BLaER1 (cell line): ENCODE results near the gene TMEM18.
A peak's percentile ranks its signal among the peaks of the same experiment; 100 is the strongest.

Experiments
- H3K27ac ChIP-seq: shearing (Covaris generic); formaldehyde crosslinking; 2 replicates; pipeline ENCODE4 v1.8.1; 2022
- H3K27me3 ChIP-seq: shearing (Covaris generic); formaldehyde crosslinking; 2 replicates; pipeline ENCODE4 v1.8.1; 2022
- H3K36me3 ChIP-seq: shearing (Covaris generic); formaldehyde crosslinking; 2 replicates; pipeline ENCODE4 v1.8.1; 2022
- H3K4me1 ChIP-seq: shearing (Covaris generic); formaldehyde crosslinking; 2 replicates; pipeline ENCODE4 v1.8.1; 2022
- H3K4me2 ChIP-seq: shearing (Covaris generic); formaldehyde crosslinking; 2 replicates; pipeline ENCODE4 v1.8.1; 2022
- H3K4me3 ChIP-seq: shearing (Covaris generic); formaldehyde crosslinking; 2 replicates; pipeline ENCODE4 v1.8.1; 2022
- H3K9ac ChIP-seq: shearing (Covaris generic); formaldehyde crosslinking; 2 replicates; pipeline ENCODE4 v1.8.1; 2022
- H3K9me3 ChIP-seq: shearing (Covaris generic); formaldehyde crosslinking; 2 replicates; pipeline ENCODE4 v1.8.1; 2022
- H4K20me1 ChIP-seq: shearing (Covaris generic); formaldehyde crosslinking; 2 replicates; pipeline ENCODE4 v1.8.1; 2022
- Cebpa-rat ChIP-seq: shearing (Covaris generic); IDR thresholded peaks from 2 replicates; pipeline ENCODE4 v1.8.1; 2022

TMEM18 gene

DNA sequence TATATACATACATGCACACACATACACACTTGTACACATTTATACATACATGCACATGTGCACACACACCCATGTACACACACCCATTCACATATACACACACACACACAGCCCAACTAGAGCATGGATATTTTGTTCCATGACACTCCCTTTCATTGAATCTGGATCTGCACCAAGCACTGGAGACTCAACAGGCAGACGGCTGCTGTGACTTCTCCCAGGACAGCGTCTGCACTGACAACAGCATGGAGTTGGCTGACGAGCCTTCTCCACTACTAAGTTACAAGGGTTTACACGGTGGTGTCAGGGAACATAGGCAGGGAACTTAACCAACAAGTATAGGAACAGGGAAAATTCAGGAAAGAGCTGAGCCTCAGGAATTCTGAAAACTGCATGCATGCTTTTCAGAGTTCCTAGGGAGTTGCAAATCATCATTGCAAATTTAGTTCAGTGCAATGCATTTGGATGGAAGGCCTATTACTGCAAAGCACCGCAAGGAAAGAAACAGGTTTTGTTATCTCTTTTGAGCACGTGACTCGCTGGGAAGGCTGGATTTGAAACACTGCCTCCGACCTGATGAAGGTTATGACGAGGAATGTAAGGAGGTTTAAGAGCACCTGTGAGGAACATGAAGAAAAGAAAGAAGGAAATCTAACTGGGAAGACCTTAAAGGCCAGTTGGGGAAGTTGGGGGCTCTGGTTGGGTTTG lies 35.9 kb downstream of the TMEM18 start:
- Histone ChIP-seq H3K27ac (no peak overlapping the region), H3K36me3 (no peaks in the 10 kb centered on the region), H3K4me3 (no peak overlapping the region), H3K27me3 (no peaks in the 10 kb centered on the region), H3K9me3 (no peaks in the 10 kb centered on the region), H3K4me2 (no peak overlapping the region), H3K9ac (no peak overlapping the region), H4K20me1 (no peaks in the 10 kb centered on the region), H3K4me1 (peaks cover 18% of the 10 kb centered on the region)
- TF ChIP-seq Cebpa-rat = no peak

- no peak overlapping the region for H3K9ac ChIP-seq
- H3K4me3 ChIP-seq = no peak overlapping the region
- no peaks in the 10 kb centered on the region for H3K9me3 ChIP-seq
- H3K4me2 ChIP-seq = no peak overlapping the region
- no peaks in the 10 kb centered on the region for H3K27me3 ChIP-seq
- H3K4me1 ChIP-seq = peaks cover 34% of the 10 kb centered on the region
- no peak for TF ChIP-seq Cebpa-rat
- H3K27ac ChIP-seq = no peak overlapping the region
- no peaks in the 10 kb centered on the region for H3K36me3 ChIP-seq
- no peaks in the 10 kb centered on the region for H4K20me1 ChIP-seq
Observed at GRCh38 chr2:639703-640102, 37.5 kb downstream of the TMEM18 start.

DNA sequence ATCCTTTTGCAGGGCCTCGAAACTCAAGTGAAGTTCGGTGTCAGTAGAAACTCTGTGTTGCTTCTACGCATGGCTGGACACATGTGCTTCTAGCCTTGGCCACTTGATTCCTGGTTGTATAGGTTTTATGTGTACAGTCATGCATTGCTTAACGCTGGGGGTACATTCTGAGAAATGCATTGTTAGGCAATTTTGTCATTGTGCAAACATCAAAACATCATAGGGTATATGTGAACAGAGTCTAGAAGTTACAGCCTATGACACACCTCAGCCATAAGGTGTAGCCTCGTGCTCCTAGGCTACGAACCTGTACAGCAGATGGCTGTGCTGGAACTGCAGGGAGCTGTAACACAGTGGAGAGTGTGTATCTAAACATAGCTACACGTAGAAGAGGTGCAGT lies 39.4 kb downstream of the TMEM18 start:
- Histone ChIP-seq H3K27ac (no peak overlapping the region), H3K4me3 (no peak overlapping the region), H4K20me1 (no peaks in the 10 kb centered on the region), H3K36me3 (no peaks in the 10 kb centered on the region), H3K9me3 (no peaks in the 10 kb centered on the region), H3K4me2 (peak overlapping the region; percentile 92; the same call in 1 of the 2 replicates), H3K9ac (0 out of 2 replicates have a peak overlapping the region, but pooled peaks have one; percentile 32), H3K4me1 (peaks cover 49% of the 10 kb centered on the region), H3K27me3 (no peaks in the 10 kb centered on the region)
- no peak for TF ChIP-seq Cebpa-rat

DNA sequence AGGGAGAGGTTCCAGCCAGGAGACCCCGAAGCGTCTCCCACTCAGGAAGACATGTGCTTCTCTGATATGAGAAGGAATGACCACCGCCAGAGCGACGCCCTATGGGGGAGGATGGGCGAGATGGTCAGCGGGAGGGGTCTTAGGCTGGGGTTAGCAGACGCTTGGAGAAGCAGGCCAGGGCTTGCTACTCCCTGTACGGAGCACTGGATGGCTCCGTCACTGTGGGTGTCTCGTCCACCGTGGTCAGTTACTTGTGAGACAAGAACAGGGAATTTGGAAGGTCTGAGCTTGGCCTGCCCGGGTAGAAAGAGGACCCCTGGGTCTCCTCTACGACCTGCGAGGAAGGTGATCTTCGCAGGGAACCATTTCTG lies 39.8 kb downstream of the TMEM18 start:
- Histone ChIP-seq H3K4me1 (peaks cover 49% of the 10 kb centered on the region), H3K4me2 (peak overlapping the region; percentile 92; the same call in 1 of the 2 replicates), H3K27me3 (no peaks in the 10 kb centered on the region), H3K27ac (no peak overlapping the region), H3K4me3 (no peak overlapping the region), H3K9me3 (no peaks in the 10 kb centered on the region), H4K20me1 (no peaks in the 10 kb centered on the region), H3K36me3 (no peaks in the 10 kb centered on the region), H3K9ac (0 out of 2 replicates have a peak overlapping the region, but pooled peaks have one; percentile 17)
- no peak for TF ChIP-seq Cebpa-rat

DNA sequence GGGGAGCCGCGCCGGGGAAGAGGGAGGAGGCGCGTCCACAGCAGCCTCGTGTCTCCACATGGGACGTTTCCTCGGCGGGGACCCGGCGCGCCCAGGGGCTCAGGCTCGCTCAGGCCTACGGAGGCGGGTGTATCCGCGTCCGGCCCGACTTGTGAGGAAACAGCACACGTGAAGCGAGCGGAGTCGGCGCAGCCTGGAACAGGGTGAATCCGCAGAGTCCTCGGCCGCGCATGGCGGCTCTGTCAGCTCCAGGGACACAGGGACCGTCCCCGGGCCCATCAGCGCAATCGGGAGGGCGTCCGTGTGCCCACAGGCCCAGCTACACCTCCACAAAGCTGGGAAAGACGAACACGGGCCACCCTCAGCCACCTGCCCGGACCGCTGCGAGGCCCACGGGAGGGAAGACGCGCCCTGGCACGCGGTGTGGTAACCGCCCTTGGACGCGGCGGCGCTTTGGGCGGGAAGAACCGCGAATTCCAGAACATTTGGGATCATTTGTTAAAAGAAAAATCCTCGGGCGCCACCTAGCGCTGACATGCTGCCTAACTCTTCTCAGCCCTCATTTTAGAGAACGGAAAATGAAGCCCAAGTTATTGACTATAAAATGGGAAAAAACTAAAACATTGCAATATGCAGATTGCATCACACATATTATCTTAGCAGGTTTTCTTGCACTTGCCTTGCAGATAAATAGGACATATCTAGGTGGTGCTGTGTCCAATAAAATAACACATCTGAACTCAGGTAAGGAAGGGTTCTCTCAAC lies 40.4 kb downstream of the TMEM18 start:
- no peaks in the 10 kb centered on the region for H4K20me1 ChIP-seq
- peak overlapping the region; percentile 48; the same call in 1 of the 2 replicates for H3K9ac ChIP-seq
- peak overlapping the region; percentile 52 for H3K4me3 ChIP-seq

DNA sequence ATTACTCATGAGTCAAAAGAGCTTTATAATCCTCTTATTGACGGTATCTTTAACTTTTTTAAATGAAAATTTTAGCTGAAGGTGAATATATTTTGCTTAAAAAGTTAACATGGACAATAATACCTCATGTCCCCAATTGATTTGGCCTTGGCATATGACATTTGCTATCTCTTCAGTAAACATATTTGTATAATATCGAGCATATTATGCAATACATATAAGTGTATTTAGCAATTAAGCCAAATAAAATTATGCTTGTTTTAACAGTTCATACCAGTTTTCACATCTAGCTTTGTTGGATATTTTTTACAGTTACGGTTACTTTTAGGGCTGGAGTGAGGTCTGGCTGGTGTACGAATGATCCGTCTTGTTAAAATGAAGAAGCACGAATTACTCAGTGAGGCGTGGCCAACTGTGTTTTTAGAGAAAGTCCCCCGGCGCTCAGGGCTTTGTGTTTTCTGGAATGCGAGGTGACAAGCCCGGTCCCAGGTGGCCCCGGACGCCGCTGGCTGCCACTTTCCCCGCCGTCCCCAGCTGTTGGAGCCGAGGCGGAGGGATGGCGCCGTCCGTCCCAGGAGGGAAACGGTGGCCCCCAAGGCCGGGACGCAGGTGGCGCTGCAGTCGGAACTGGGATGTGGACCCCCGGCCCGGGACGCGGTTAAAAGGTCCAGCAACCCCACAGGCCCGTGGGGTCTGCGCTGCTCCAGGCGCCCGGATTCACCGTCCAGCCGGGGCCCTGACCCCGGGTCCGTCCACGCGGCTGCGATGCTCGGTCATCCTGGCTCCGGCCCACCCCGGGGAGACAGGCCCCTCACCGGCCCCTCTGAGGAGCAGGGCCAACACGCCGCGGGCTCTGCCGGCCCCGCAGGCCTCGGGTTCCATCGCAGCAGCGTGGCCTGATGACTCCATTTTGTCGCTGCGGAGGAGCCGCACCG lies 41.3 kb downstream of the TMEM18 start:
- Histone ChIP-seq H3K27me3 (no peaks in the 10 kb centered on the region), H3K4me2 (peak overlapping the region; percentile 92), H3K4me3 (peak overlapping the region; percentile 52), H3K27ac (peak overlapping the region; percentile 81), H3K36me3 (no peaks in the 10 kb centered on the region), H3K4me1 (peaks cover 49% of the 10 kb centered on the region), H3K9ac (peak overlapping the region; percentile 48; the same call in 1 of the 2 replicates), H3K9me3 (no peaks in the 10 kb centered on the region), H4K20me1 (no peaks in the 10 kb centered on the region)
- TF ChIP-seq Cebpa-rat = no peak

More for the DNA sequence above, 40.4 kb downstream of the TMEM18 start:
- Histone ChIP-seq H3K9me3 (no peaks in the 10 kb centered on the region), H3K27ac (peak overlapping the region; percentile 81), H3K4me1 (peaks cover 49% of the 10 kb centered on the region), H3K27me3 (no peaks in the 10 kb centered on the region), H3K36me3 (no peaks in the 10 kb centered on the region), H3K4me2 (peak overlapping the region; percentile 92)
- no peak for TF ChIP-seq Cebpa-rat

DNA sequence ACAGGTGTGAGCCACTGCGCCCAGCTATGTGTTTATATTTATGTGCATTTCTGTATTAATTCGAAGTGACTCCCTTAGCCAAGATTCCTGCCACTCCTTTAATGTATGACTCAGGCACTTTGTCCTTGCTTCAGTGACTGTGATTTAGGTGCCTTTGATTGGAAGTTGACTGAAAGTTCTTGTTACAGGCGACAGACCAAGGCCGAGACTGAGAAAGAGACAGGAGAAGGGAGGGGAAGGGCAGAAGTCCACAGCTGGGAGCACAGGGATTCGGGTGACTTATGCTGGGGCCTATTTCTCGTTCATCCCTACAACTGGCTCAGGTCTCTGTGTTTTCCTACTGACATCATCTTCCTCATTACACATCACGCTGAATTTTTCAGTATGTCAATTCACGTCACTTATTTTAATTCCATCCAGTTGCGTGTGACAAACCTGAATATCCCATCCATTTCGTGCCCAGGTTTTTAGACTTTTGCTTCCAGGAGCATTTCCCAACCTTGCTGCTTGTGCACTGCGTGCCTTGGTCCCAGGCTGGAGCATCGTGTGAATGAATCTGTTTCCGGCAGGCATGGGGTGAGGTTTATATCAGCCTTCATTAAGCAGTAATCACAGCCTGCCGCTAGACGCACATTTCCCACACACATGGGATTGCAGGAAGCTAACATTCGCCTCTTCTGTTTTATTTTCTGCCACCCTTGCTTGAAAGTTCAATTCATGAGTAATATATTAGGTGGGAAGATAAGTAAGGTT lies 42.4 kb downstream of the TMEM18 start:
- H4K20me1 ChIP-seq = no peaks in the 10 kb centered on the region
- no peaks in the 10 kb centered on the region for H3K27me3 ChIP-seq
- peaks cover 49% of the 10 kb centered on the region for H3K4me1 ChIP-seq
- no peak overlapping the region for H3K4me3 ChIP-seq
- TF ChIP-seq Cebpa-rat = no peak
- H3K4me2 ChIP-seq = peak overlapping the region; percentile 67
- H3K27ac ChIP-seq = peak overlapping the region; percentile 49; the same call in 1 of the 2 replicates
- no peaks in the 10 kb centered on the region for H3K36me3 ChIP-seq
- H3K9me3 ChIP-seq = no peaks in the 10 kb centered on the region
- no peak overlapping the region for H3K9ac ChIP-seq

- Histone ChIP-seq H3K4me2 (peak overlapping the region; percentile 67), H3K27me3 (no peaks in the 10 kb centered on the region), H3K36me3 (no peaks in the 10 kb centered on the region), H3K4me1 (peaks cover 49% of the 10 kb centered on the region), H3K4me3 (no peak overlapping the region), H3K27ac (peak overlapping the region; percentile 18; the same call in 1 of the 2 replicates), H3K9me3 (no peaks in the 10 kb centered on the region), H3K9ac (no peak overlapping the region), H4K20me1 (no peaks in the 10 kb centered on the region)
- TF ChIP-seq Cebpa-rat = no peak
Observed at GRCh38 chr2:634041-634440, 43.2 kb downstream of the TMEM18 start.

DNA sequence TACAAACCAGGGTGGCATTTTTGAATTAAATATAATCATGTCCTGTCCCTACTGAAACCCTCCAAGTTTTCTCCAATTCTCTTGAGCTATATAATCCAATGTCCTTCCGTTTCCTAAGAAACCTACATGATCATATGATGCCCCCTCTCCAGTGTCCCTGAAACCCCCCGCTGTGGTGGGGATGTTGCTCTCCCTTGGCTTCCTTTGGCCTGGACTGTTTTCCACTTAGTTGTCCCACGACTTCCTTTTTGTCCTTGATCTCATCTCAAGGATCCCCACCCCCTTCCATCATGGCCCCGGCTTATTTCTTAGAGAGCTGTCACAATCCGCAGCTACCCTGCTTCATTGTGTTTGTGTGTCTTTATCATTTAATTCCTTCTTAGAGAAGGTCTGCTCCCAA lies 43.8 kb downstream of the TMEM18 start:
- no peaks in the 10 kb centered on the region for H3K36me3 ChIP-seq
- H3K27me3 ChIP-seq = no peaks in the 10 kb centered on the region
- peaks cover 49% of the 10 kb centered on the region for H3K4me1 ChIP-seq
- H3K4me3 ChIP-seq = no peak overlapping the region
- no peak for TF ChIP-seq Cebpa-rat
- no peak overlapping the region for H3K27ac ChIP-seq
- H4K20me1 ChIP-seq = no peaks in the 10 kb centered on the region
- no peak overlapping the region for H3K9ac ChIP-seq
- H3K4me2 ChIP-seq = peak overlapping the region; percentile 67; the same call in 1 of the 2 replicates
- no peaks in the 10 kb centered on the region for H3K9me3 ChIP-seq
